KMS-11 (cell line): Measurements from ENCODE around the gene ARHGDIG.
"Not testable (repeated sequence)": the region's sequence is repeated elsewhere in the genome, so short reads cannot be mapped to it uniquely, and the experiment has no call there.

Experiments used
- H2AFZ ChIP-seq: fragments of 200-600 bp; sonication (generic); 2 replicates; pipeline ENCODE4 v1.6.1; 2016; ENCODE audit warnings: antibody characterized with exemption, mixed run types, low read depth
- H3K27ac ChIP-seq: fragments of 200-600 bp; sonication (generic); 2 replicates; pipeline ENCODE4 v1.6.1; 2016; ENCODE audit warnings: mild to moderate bottlenecking, mixed run types
- H3K27me3 ChIP-seq: fragments of 200-600 bp; sonication (generic); 2 replicates; pipeline ENCODE4 v1.6.1; 2017; ENCODE audit warnings: mild to moderate bottlenecking, low read depth, mixed run types, moderate library complexity; ENCODE audit not compliant: insufficient read depth
- H3K36me3 ChIP-seq: fragments of 200-600 bp; sonication (generic); 2 replicates; pipeline ENCODE4 v1.6.1; 2017; ENCODE audit warnings: mild to moderate bottlenecking, mixed run types; ENCODE audit not compliant: insufficient read depth
- H3K4me1 ChIP-seq: fragments of 200-600 bp; sonication (generic); 2 replicates; pipeline ENCODE4 v1.6.1; 2016; ENCODE audit warnings: mild to moderate bottlenecking, low read depth, mixed run types; ENCODE audit not compliant: poor library complexity, severe bottlenecking
- H3K4me2 ChIP-seq: fragments of 200-600 bp; sonication (generic); 2 replicates; pipeline ENCODE4 v1.7.0; 2016; ENCODE audit warnings: mild to moderate bottlenecking, mixed run types
- H3K4me3 ChIP-seq: fragments of 200-600 bp; sonication (generic); IDR thresholded peaks from 2 replicates; pipeline ENCODE4 v1.6.1; 2017; ENCODE audit warnings: low read depth, low read length, mixed read lengths; ENCODE audit not compliant: insufficient read depth
- H3K79me2 ChIP-seq: fragments of 200-600 bp; sonication (generic); 2 replicates; pipeline ENCODE4 v1.6.1; 2016; ENCODE audit warnings: low read depth, mixed run types; ENCODE audit not compliant: insufficient read depth
- H3K9ac ChIP-seq: fragments of 200-600 bp; sonication (generic); 2 replicates; pipeline ENCODE4 v1.6.1; 2016; ENCODE audit warnings: mild to moderate bottlenecking, mixed run types
- H4K20me1 ChIP-seq: fragments of 200-600 bp; sonication (generic); 2 replicates; pipeline ENCODE4 v1.6.1; 2016; ENCODE audit warnings: mild to moderate bottlenecking, mixed run types; ENCODE audit not compliant: insufficient read depth
- CTCF ChIP-seq: fragments of 200-600 bp; sonication (generic); conservative IDR thresholded peaks from 2 replicates; pipeline ENCODE4 v1.6.1; 2017; ENCODE audit warnings: low read depth, mild to moderate bottlenecking, antibody characterized with exemption, low read length, moderate library complexity, mixed read lengths

Gene ARHGDIG

GRCh38 chr16:254461-254860, 25.9 kb upstream of the ARHGDIG start:
- H3K4me2 ChIP-seq: no peak overlapping the region
- H3K36me3 ChIP-seq: no peaks in the 10 kb centered on the region
- no peak overlapping the region for H3K4me3 ChIP-seq
- H3K27me3 ChIP-seq: no peaks in the 10 kb centered on the region
- no peaks in the 10 kb centered on the region for H4K20me1 ChIP-seq
- H2AFZ ChIP-seq: no peak overlapping the region
- H3K9ac ChIP-seq: no peak overlapping the region
- no peak overlapping the region for H3K27ac ChIP-seq
- H3K4me1 ChIP-seq: no peaks in the 10 kb centered on the region
- H3K79me2 ChIP-seq: no peaks in the 10 kb centered on the region
- TF ChIP-seq CTCF: no peak

GRCh38 chr16:255183-255582, 25.2 kb upstream of the ARHGDIG start:
- Histone ChIP-seq H4K20me1 (no peaks in the 10 kb centered on the region), H3K9ac (no peak overlapping the region), H3K79me2 (no peaks in the 10 kb centered on the region), H3K27me3 (no peaks in the 10 kb centered on the region), H3K36me3 (no peaks in the 10 kb centered on the region), H2AFZ (no peak overlapping the region), H3K27ac (no peak overlapping the region), H3K4me3 (no peak overlapping the region), H3K4me1 (no peaks in the 10 kb centered on the region), H3K4me2 (no peak overlapping the region)
- TF ChIP-seq CTCF: no peak

GRCh38 chr16:258091-258490, 22.3 kb upstream of the ARHGDIG start:
- not testable (repeated sequence) for H3K36me3 ChIP-seq, H3K79me2 ChIP-seq, H3K4me1 ChIP-seq, H3K27ac ChIP-seq, H3K27me3 ChIP-seq, H3K4me3 ChIP-seq, H2AFZ ChIP-seq, H4K20me1 ChIP-seq, H3K4me2 ChIP-seq, H3K9ac ChIP-seq

GRCh38 chr16:259226-259625, 21.2 kb upstream of the ARHGDIG start:
- H3K9ac ChIP-seq: no peak overlapping the region
- no peaks in the 10 kb centered on the region for H3K36me3 ChIP-seq
- H4K20me1 ChIP-seq: no peaks in the 10 kb centered on the region
- no peak overlapping the region for H3K27ac ChIP-seq
- no peaks in the 10 kb centered on the region for H3K27me3 ChIP-seq
- H3K4me2 ChIP-seq: no peak overlapping the region
- no peaks in the 10 kb centered on the region for H3K79me2 ChIP-seq
- H3K4me1 ChIP-seq: no peaks in the 10 kb centered on the region
- H2AFZ ChIP-seq: no peak overlapping the region
- H3K4me3 ChIP-seq: no peak overlapping the region
- no peak for TF ChIP-seq CTCF

GRCh38 chr16:259814-260253, 20.6 kb upstream of the ARHGDIG start:
- Histone ChIP-seq H3K27ac (no peak overlapping the region), H3K4me1 (no peaks in the 10 kb centered on the region), H3K4me2 (no peak overlapping the region), H3K4me3 (no peak overlapping the region), H4K20me1 (no peaks in the 10 kb centered on the region), H2AFZ (no peak overlapping the region), H3K79me2 (no peaks in the 10 kb centered on the region), H3K36me3 (no peaks in the 10 kb centered on the region), H3K9ac (no peak overlapping the region), H3K27me3 (no peaks in the 10 kb centered on the region)
- no peak for TF ChIP-seq CTCF
